ENCODE data around the gene SPOP.
"Not testable (repeated sequence)": the region's sequence is repeated elsewhere in the genome, so short reads cannot be mapped to it uniquely, and the experiment has no call there.

SPOP gene

DNA sequence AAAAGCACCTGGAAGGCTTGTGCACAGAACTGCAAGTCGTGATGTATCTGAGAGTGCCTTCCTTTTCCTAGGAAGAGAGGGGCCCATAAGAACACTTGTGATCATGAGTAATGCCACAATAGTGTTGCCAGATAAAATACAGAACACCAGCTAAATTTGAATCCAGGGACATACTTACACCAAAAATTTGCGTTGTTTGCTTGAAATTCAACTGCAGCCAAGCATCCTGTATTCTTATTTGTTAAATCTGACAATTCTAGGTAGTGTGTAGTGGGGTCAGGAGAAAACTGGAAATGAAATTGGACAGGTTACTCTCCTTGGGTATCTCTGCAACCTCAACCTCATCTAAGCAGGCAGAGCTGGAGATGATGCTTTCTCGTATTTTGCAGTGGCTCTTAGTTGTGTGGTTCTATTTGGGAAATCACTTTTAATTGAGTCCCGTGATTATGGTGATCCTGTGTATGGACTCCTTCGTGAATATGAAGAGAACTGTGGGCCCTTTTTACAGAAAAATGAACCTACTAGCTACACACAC is 17.9 kb upstream of the SPOP start:
- no peak for DNase-seq

- peak; percentile 50 to 55 for DNase-seq
Observed at GRCh38 chr17:49694847-49695697, 17.2 kb upstream of the SPOP start.

DNA sequence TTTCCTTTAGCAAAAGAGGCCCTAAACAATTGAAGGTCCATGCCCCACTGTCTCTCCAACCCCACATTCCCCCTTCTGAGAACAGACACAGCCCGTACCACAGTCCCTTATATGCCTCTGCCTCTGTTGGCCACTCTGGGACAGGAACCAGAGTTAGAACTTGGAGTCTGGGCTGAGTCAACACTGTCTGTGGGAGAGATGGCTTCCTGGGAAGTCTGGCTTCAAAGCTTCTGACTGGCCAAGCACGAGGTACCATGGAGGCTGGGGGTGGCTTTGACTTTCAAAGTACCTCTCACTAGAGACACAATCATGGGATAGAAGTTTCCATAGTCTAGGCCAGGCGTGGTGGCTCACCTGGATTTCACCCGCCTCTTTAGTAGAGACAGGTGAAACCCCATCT is 14.9 kb upstream of the SPOP start:
- DNase-seq = no peak

DNA sequence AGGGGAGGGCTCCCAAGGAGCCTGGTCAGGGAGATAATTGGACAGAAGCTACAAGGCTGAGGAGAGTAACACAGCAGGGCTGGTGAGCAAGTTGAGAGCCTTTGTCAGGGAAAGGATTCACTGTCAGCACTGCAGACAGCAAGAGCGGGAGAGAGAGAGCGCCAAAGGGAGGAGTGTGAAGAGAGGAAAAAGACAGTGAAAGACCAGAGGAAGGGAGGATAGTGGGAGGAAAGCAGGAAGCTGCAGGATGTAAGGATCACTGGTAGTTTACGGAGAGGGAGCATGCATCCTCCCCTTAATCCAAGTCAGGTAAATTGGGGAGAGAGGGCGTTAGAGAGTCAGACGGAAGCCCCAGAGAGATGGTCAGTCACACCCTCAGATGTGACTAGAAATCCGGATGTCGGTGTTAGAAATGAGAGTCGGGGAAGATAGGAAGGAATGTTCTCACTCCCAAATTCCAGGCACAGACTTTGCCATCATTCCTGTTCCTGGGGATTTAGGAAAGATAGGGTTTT is 13.8 kb upstream of the SPOP start:
- no peak for DNase-seq

DNA sequence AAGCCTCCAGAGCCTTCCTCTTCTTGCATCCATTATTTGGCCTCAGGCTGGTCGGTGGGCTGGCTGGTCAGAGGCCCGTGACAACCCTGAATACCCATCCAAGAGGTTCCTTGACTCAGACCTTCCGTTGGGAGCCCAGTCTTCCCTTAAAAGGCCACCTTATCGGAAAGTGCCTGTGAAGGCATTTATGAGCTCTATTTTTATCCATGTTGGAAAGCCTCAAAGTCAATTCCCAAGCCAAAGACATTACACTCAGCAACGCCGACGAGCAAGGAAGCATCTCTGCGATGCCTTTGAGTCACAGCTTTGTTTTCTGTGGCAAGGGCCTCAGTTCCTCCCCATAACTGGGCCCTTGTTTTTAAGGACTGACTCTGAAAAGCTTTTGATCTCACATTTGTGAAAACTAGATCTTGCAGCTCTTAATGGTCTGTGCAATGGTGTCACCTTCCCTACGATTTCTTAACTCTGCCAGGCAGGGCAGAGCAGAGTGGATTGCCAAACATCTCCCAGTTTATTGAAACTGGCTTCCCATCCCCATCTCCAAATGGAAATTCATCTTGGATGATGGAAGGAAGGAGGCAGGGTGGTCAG is 13.3 kb upstream of the SPOP start:
- DNase-seq = no peak

GRCh38 chr17:49690256-49690655 is 12.4 kb upstream of the SPOP start:
- DNase-seq = no peak

GRCh38 chr17:49688848-49689247 is 11.0 kb upstream of the SPOP start:
- DNase-seq = no peak

DNA sequence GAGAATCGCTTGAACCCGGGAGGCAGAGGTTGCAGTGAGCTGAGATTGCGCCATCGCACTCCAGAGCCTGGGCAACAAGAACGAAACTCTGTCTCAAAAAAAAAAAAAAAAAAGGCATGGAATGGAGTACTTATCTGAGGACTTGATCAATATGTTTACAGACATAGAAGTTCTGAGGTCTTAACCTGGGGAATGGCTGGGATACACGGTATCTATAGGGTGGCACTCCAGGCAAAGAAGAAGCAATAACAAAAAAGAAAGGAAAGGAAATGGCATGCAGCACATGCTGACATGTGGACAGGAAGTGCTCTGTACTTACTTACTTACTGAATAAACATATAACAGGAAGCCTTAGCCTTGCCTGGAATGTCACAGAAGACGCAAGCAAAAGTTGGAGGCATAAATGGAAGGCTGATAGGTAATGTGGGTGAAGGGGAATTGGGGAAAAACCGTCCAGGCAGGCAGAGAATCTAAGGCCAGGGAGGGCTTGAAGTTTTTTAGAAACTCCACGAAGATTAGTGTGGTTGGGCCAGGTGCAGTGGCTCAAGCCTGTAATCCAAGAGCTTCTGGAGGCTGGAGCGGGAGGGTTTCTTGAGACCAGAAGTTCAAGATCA is 10.1 kb upstream of the SPOP start:
- peak in 1 of 2 experiments; percentile 13 for DNase-seq

- no peak for DNase-seq
Observed at GRCh38 chr17:49681106-49681979, 3.4 kb upstream of the SPOP start.

- DNase-seq = peak in 1 of 2 experiments; percentile 23
Observed at GRCh38 chr17:49680314-49680713, 2.4 kb upstream of the SPOP start.

DNA sequence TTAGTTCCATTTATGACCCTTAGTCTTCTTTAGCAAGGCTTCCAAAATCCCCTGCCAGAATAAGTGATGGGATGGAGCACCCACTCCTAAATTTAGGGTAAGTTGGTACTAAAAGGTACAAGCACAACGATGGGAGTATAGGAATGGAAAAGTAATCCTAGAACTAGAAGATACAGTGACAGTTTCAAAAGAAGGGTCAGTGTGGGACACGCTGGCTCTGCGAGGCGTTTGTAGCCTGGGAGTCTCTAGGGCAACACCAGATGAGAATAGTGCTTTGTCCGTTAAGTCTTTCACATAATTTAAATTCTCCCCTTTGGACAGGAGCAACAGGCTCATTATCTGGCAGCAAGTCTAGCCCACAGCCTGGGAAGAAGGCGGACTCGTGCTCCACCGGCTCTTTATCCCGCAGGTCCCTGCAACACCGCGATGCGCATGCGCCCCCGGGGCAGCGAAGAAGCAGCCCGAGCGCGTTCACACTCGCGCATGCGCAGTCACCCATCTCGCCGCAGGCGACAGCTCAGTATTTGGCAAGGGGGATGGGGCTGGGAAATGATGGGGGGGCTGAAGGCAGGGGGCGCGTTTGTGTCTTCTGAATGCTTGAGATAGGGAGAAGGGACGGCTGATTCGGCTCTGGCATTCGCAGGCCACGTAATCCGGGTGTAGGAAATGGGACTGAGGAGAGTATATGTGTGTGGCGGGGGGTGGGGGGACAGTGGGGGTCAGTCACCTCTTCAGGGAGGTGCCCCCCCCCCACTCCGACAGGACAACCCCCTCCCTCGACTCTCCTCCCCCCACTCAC is 564 bp downstream of the SPOP start:
- peak; percentile 95 to 96 for DNase-seq

DNA sequence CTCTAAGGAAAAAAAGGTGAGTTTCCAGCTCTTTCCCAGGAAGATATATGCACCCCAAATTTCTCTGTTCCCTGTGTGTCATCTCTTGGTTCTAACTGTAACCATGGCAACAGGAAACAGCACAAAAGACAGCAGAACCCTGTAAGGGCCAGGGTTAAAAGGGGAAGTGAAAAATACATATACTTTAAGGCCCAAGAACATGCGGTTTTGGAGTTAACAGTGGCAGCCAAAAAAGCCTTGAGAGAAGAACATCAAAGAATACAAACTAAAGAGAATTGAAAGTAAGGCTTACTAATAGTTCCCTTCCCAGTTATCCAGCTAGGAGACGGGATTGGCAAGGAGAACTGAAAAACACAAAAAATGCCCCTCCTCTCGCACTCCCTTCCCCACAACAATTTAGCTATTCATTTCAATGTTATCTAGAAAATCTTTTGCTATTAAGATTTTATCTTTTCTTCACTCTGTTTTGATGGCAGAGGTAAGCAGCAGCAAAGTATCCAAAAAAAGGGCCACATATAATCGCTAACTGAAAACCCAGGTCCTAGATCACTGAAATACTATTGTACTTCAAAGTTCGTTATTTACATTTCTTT is 1.5 kb downstream of the SPOP start:
- DNase-seq = no peak

GRCh38 chr17:49674507-49674906 is 3.4 kb downstream of the SPOP start:
- DNase-seq = no peak

DNA sequence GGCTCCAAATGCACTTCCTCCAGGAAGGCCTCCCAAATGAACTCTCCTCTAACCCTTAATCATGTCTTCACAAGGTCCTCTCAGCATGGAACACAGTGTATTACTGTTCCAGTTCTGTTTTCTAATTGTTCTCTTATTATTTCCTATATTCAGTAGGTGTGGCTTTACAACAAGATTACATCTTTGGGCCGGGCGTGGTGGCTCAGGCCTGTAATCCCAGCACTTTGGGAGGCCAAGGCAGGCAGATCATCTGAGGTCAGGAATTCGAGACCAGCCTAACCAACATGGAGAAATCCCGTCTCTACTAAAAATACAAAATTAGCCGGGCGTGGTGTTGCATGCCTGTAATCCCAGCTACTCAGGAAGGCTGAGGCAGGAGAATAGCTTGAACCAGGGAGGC is 4.2 kb downstream of the SPOP start:
- not testable (repeated sequence) for DNase-seq

- DNase-seq = no peak
Observed at GRCh38 chr17:49670641-49671040, 7.3 kb downstream of the SPOP start.

GRCh38 chr17:49670002-49670401 is 7.9 kb downstream of the SPOP start:
- DNase-seq = no peak

DNA sequence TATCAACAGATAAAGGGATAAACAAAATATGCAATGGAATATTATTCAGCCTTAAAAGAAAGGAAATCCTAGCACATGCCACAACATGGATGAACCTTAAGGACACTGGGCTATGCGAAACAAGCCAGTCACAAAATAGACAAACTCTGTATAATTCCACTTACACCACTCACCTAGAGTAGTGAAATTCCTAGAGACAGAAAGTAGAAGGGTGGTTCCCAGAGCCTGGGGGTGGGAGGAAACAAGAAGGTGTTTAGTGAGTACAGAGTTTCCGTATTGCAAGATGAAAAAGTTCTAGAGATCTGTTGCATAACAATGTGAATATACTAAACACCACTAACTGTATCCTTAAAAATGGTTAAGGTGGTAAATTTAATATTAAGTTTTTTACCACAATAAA is 10.0 kb downstream of the SPOP start:
- no peak for DNase-seq

- no peak for DNase-seq
Observed at GRCh38 chr17:49664706-49665211, 13.1 kb downstream of the SPOP start.

- no peak for DNase-seq
Observed at GRCh38 chr17:49659661-49660382, 18.1 kb downstream of the SPOP start.

GRCh38 chr17:49656247-49656646 is 21.6 kb downstream of the SPOP start:
- DNase-seq = no peak

- no peak for DNase-seq
Observed at GRCh38 chr17:49647256-49647585, 30.7 kb downstream of the SPOP start.

Measured in NCI-H2081 (cell line).